ENCODE measurements around the gene CDH20.

The CDH20 gene

DNA sequence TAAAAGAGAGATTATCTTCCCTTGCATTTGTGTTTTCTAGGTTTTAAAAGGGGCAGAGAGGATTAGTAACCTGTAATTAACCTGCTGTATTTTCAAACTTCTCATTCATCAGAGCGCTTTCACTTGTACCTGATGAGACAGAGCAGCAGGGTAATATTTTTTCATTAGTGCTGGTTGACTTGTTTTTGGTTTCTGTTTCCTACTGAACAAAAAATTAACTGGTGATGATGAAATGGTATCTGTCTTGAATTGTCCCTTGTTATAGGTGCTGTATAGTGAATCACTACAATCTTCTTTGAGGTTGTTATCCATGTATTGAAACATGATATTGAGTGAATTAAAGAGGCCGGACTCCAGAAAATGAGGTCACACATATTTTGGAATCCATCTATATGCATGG is 37.9 kb downstream of the CDH20 start:
- Histone ChIP-seq H3K36me3 (ENCODE audit: control insufficient read depth, insufficient read depth, low read length) (no peaks in the 10 kb centered on the region), H3K9me3 (ENCODE audit: control insufficient read depth, low read length) (no peaks in the 10 kb centered on the region), H3K27ac (ENCODE audit: insufficient read depth, low read depth, low read length, poor library complexity, severe bottlenecking) (no peak overlapping the region), H3K27me3 (ENCODE audit: control insufficient read depth, insufficient read depth, low read length, poor library complexity, severe bottlenecking) (no peaks in the 10 kb centered on the region), H3K4me1 (ENCODE audit: control insufficient read depth, insufficient read depth, low read length) (no peaks in the 10 kb centered on the region), H3K4me3 (ENCODE audit: insufficient read depth, low read depth, low read length) (no peak overlapping the region)
- WGBS, 2 experiments, result 100% methylated on average over 1 to 2 of the region's 2 CpGs

DNA sequence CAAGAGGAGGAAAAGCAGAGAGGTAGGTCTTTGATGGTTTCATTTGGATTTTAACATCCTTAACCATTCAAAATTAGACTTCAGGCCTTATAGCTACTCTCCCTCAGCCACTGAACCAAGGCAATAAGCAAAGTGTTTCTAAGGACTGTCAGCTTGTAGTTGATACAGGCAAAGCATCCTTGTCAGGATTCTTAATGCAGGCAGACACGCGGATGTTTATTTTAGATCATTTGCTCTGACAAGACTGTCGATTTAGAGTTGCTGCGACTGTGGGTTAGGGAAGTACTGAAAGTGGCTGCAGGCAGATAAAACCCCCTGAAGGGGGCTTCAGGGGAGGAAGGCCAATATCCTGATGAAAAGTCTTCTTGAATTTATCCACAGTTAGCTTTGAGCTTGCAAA is 46.6 kb downstream of the CDH20 start:
- 89 to 94% methylated on average over 4 of the region's 4 CpGs for WGBS, 2 experiments
- no peaks in the 10 kb centered on the region for H3K9me3 ChIP-seq (ENCODE audit: control insufficient read depth, low read length)
- no peaks in the 10 kb centered on the region for H3K27me3 ChIP-seq (ENCODE audit: control insufficient read depth, insufficient read depth, low read length, poor library complexity, severe bottlenecking)
- no peak overlapping the region for H3K27ac ChIP-seq (ENCODE audit: insufficient read depth, low read depth, low read length, poor library complexity, severe bottlenecking)
- H3K36me3 ChIP-seq (ENCODE audit: control insufficient read depth, insufficient read depth, low read length), result no peaks in the 10 kb centered on the region
- H3K4me3 ChIP-seq (ENCODE audit: insufficient read depth, low read depth, low read length), result no peak overlapping the region
- H3K4me1 ChIP-seq (ENCODE audit: control insufficient read depth, insufficient read depth, low read length), result no peaks in the 10 kb centered on the region

- Histone ChIP-seq H3K27ac (ENCODE audit: insufficient read depth, low read depth, low read length, poor library complexity, severe bottlenecking) (no peak overlapping the region), H3K4me3 (ENCODE audit: insufficient read depth, low read depth, low read length) (no peak overlapping the region), H3K4me1 (ENCODE audit: control insufficient read depth, insufficient read depth, low read length) (no peaks in the 10 kb centered on the region), H3K9me3 (ENCODE audit: control insufficient read depth, low read length) (no peaks in the 10 kb centered on the region), H3K36me3 (ENCODE audit: control insufficient read depth, insufficient read depth, low read length) (no peaks in the 10 kb centered on the region), H3K27me3 (ENCODE audit: control insufficient read depth, insufficient read depth, low read length, poor library complexity, severe bottlenecking) (no peaks in the 10 kb centered on the region)
- WGBS, 2 experiments, result 94 to 95% methylated on average over 2 of the region's 2 CpGs
These were observed 54.8 kb downstream of the CDH20 start for GRCh38 chr18:61388010-61388409.

GRCh38 chr18:61394983-61395382 is 61.8 kb downstream of the CDH20 start:
- H3K4me3 ChIP-seq (ENCODE audit: insufficient read depth, low read depth, low read length), result no peak overlapping the region
- H3K27me3 ChIP-seq (ENCODE audit: control insufficient read depth, insufficient read depth, low read length, poor library complexity, severe bottlenecking), result no peaks in the 10 kb centered on the region
- H3K9me3 ChIP-seq (ENCODE audit: control insufficient read depth, low read length), result no peaks in the 10 kb centered on the region
- no peaks in the 10 kb centered on the region for H3K36me3 ChIP-seq (ENCODE audit: control insufficient read depth, insufficient read depth, low read length)
- no peaks in the 10 kb centered on the region for H3K4me1 ChIP-seq (ENCODE audit: control insufficient read depth, insufficient read depth, low read length)
- H3K27ac ChIP-seq (ENCODE audit: insufficient read depth, low read depth, low read length, poor library complexity, severe bottlenecking), result no peak overlapping the region

GRCh38 chr18:61397222-61397621 is 64.0 kb downstream of the CDH20 start:
- no peak overlapping the region for H3K4me3 ChIP-seq (ENCODE audit: insufficient read depth, low read depth, low read length)
- no peaks in the 10 kb centered on the region for H3K27me3 ChIP-seq (ENCODE audit: control insufficient read depth, insufficient read depth, low read length, poor library complexity, severe bottlenecking)
- H3K36me3 ChIP-seq (ENCODE audit: control insufficient read depth, insufficient read depth, low read length), result no peaks in the 10 kb centered on the region
- no peaks in the 10 kb centered on the region for H3K9me3 ChIP-seq (ENCODE audit: control insufficient read depth, low read length)
- H3K27ac ChIP-seq (ENCODE audit: insufficient read depth, low read depth, low read length, poor library complexity, severe bottlenecking), result no peak overlapping the region
- H3K4me1 ChIP-seq (ENCODE audit: control insufficient read depth, insufficient read depth, low read length), result no peaks in the 10 kb centered on the region
- WGBS, 2 experiments, result 84 to 85% methylated on average over 3 of the region's 3 CpGs

- no peak overlapping the region for H3K4me3 ChIP-seq (ENCODE audit: insufficient read depth, low read depth, low read length)
- H3K36me3 ChIP-seq (ENCODE audit: control insufficient read depth, insufficient read depth, low read length), result no peaks in the 10 kb centered on the region
- 92 to 94% methylated on average over 4 of the region's 4 CpGs for WGBS, 2 experiments
- no peaks in the 10 kb centered on the region for H3K4me1 ChIP-seq (ENCODE audit: control insufficient read depth, insufficient read depth, low read length)
- no peaks in the 10 kb centered on the region for H3K9me3 ChIP-seq (ENCODE audit: control insufficient read depth, low read length)
- H3K27ac ChIP-seq (ENCODE audit: insufficient read depth, low read depth, low read length, poor library complexity, severe bottlenecking), result no peak overlapping the region
- H3K27me3 ChIP-seq (ENCODE audit: control insufficient read depth, insufficient read depth, low read length, poor library complexity, severe bottlenecking), result no peaks in the 10 kb centered on the region
These were observed 65.9 kb downstream of the CDH20 start for GRCh38 chr18:61398961-61399705.

DNA sequence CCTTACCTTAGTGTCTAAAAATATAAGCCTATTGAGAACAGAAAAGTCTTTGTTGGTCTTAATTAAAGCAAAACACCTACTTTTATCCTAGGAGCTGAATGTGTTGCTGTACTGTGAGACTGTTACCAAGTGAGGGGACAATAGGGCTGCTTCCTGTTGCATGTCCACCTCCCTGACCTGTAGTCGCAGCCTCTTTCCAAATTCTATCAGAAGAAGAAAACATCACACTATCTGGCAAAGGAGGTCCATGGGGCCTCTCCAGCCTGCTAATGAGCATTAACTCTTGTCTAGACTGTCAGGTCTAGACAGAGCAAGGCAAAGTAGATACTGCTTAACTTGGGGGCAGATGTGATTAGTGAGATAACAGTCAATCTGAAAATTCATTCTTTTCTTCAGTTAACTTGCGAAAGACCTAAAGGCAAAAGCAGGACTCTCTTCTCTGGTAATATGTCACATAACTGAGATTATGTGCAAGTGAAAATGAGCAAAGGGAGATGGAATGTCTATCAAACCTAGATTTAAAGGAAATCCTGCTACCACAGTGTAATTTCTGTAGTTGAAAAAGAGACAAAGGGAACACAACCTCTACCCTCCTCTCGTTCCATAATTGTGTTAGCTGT is 66.9 kb downstream of the CDH20 start:
- Histone ChIP-seq H3K27me3 (ENCODE audit: control insufficient read depth, insufficient read depth, low read length, poor library complexity, severe bottlenecking) (no peaks in the 10 kb centered on the region), H3K27ac (ENCODE audit: insufficient read depth, low read depth, low read length, poor library complexity, severe bottlenecking) (no peak overlapping the region), H3K4me3 (ENCODE audit: insufficient read depth, low read depth, low read length) (no peak overlapping the region), H3K4me1 (ENCODE audit: control insufficient read depth, insufficient read depth, low read length) (no peaks in the 10 kb centered on the region), H3K9me3 (ENCODE audit: control insufficient read depth, low read length) (no peaks in the 10 kb centered on the region), H3K36me3 (ENCODE audit: control insufficient read depth, insufficient read depth, low read length) (no peaks in the 10 kb centered on the region)
- WGBS, 2 experiments, result 83 to 91% methylated on average over 3 of the region's 3 CpGs

- 95 to 98% methylated on average over 4 of the region's 4 CpGs for WGBS, 2 experiments
- Histone ChIP-seq H3K4me3 (ENCODE audit: insufficient read depth, low read depth, low read length) (no peak overlapping the region), H3K36me3 (ENCODE audit: control insufficient read depth, insufficient read depth, low read length) (no peaks in the 10 kb centered on the region), H3K27me3 (ENCODE audit: control insufficient read depth, insufficient read depth, low read length, poor library complexity, severe bottlenecking) (no peaks in the 10 kb centered on the region), H3K9me3 (ENCODE audit: control insufficient read depth, low read length) (no peaks in the 10 kb centered on the region), H3K27ac (ENCODE audit: insufficient read depth, low read depth, low read length, poor library complexity, severe bottlenecking) (no peak overlapping the region), H3K4me1 (ENCODE audit: control insufficient read depth, insufficient read depth, low read length) (no peaks in the 10 kb centered on the region)
These were observed 67.5 kb downstream of the CDH20 start for GRCh38 chr18:61400716-61401115.

- Histone ChIP-seq H3K4me3 (ENCODE audit: insufficient read depth, low read depth, low read length) (no peak overlapping the region), H3K36me3 (ENCODE audit: control insufficient read depth, insufficient read depth, low read length) (no peaks in the 10 kb centered on the region), H3K27ac (ENCODE audit: insufficient read depth, low read depth, low read length, poor library complexity, severe bottlenecking) (no peak overlapping the region), H3K27me3 (ENCODE audit: control insufficient read depth, insufficient read depth, low read length, poor library complexity, severe bottlenecking) (no peaks in the 10 kb centered on the region), H3K9me3 (ENCODE audit: control insufficient read depth, low read length) (no peaks in the 10 kb centered on the region), H3K4me1 (ENCODE audit: control insufficient read depth, insufficient read depth, low read length) (no peaks in the 10 kb centered on the region)
- WGBS, 2 experiments, result 92% methylated on average over 1 of the region's 1 CpG; no CpG with 5 or more reads in 1 of the 2 experiments
These were observed 69.5 kb downstream of the CDH20 start for GRCh38 chr18:61402726-61403125.

DNA sequence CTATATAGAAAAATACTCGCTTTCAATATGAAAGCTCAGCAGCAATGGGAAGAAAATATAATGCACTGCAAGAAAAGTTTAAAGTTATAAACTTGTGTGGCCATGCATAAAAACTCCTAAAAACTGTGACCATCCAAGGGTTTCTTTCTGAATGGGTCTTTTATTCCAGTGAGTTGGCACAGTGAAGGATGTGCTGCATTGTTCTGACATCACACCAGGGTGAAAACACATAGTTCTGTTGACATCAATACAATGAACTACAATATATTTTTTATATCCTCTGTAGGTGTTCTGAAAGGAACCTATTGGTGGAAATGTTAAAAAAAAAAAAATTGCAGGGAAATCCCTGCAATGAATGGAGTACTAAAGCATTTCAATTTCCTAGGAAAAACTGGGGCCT is 80.2 kb downstream of the CDH20 start:
- Histone ChIP-seq H3K9me3 (ENCODE audit: control insufficient read depth, low read length) (no peaks in the 10 kb centered on the region), H3K27ac (ENCODE audit: insufficient read depth, low read depth, low read length, poor library complexity, severe bottlenecking) (no peak overlapping the region), H3K36me3 (ENCODE audit: control insufficient read depth, insufficient read depth, low read length) (no peaks in the 10 kb centered on the region), H3K4me3 (ENCODE audit: insufficient read depth, low read depth, low read length) (no peak overlapping the region), H3K4me1 (ENCODE audit: control insufficient read depth, insufficient read depth, low read length) (peaks cover 9% of the 10 kb centered on the region), H3K27me3 (ENCODE audit: control insufficient read depth, insufficient read depth, low read length, poor library complexity, severe bottlenecking) (no peaks in the 10 kb centered on the region)
- WGBS, 2 experiments, result 100% methylated on average over 1 of the region's 1 CpG

All from ectodermal cell (in vitro differentiated cells).